Measurements from ENCODE around the gene USH1G. TPM values are rescaled to one million over a fixed set of nuclear protein-coding genes. Genes with fewer than 3 reads are reported as not detected.

The USH1G gene
- polyA plus RNA-seq, 3 donors = not detected

- H3K4me1 ChIP-seq (ENCODE audit: control insufficient read depth in 1 of 2, insufficient read depth in 2 of 2, low read length in 2 of 2) = peaks cover 12 to 17% of the 10 kb centered on the region in 2 donors
- peaks cover 24 to 50% of the 10 kb centered on the region in 2 donors for H3K27me3 ChIP-seq (ENCODE audit: control insufficient read depth in 2 of 2, insufficient read depth in 2 of 2, low read length in 2 of 2)
- H3K36me3 ChIP-seq (replicated peaks in 1 of 2; ENCODE audit: control insufficient read depth in 1 of 2, insufficient read depth in 2 of 2, low read length in 2 of 2) = no peaks in the 10 kb centered on the region
- H3K9me3 ChIP-seq (replicated peaks in 1 of 2; ENCODE audit: control insufficient read depth in 1 of 2, insufficient read depth in 1 of 2, low read length in 2 of 2) = peaks cover 0 to 6% of the 10 kb centered on the region in 2 donors
- 29% methylated on average over 9 of the region's 9 CpGs for WGBS (ENCODE audit: insufficient coverage)
- no peak overlapping the region for H3K9ac ChIP-seq (ENCODE audit: insufficient read depth, low read length, poor library complexity, severe bottlenecking)
- peaks cover 0 to 13% (median 5%) of the 10 kb centered on the region in 7 donors for H3K9me3 Mint-ChIP-seq
- intact Hi-C loops (cut with micrococcal nuclease) = no loop called here
- TF ChIP-seq, protein P1, sequence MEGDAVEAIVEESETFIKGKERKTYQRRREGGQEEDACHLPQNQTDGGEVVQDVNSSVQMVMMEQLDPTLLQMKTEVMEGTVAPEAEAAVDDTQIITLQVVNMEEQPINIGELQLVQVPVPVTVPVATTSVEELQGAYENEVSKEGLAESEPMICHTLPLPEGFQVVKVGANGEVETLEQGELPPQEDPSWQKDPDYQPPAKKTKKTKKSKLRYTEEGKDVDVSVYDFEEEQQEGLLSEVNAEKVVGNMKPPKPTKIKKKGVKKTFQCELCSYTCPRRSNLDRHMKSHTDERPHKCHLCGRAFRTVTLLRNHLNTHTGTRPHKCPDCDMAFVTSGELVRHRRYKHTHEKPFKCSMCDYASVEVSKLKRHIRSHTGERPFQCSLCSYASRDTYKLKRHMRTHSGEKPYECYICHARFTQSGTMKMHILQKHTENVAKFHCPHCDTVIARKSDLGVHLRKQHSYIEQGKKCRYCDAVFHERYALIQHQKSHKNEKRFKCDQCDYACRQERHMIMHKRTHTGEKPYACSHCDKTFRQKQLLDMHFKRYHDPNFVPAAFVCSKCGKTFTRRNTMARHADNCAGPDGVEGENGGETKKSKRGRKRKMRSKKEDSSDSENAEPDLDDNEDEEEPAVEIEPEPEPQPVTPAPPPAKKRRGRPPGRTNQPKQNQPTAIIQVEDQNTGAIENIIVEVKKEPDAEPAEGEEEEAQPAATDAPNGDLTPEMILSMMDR (IDR thresholded peaks at IDR 0.05) = no peak
- no peaks in the 10 kb centered on the region for H4K20me1 ChIP-seq (ENCODE audit: insufficient read depth, low read length)
- H3K79me2 ChIP-seq (ENCODE audit: insufficient read depth, low read length) = no peaks in the 10 kb centered on the region
- peak overlapping the region; percentile 78 for H3K4me2 ChIP-seq (replicated peaks; ENCODE audit: extremely low read depth, low read length, poor library complexity, severe bottlenecking)
- H3K4me1 Mint-ChIP-seq = peaks cover 9% of the 10 kb centered on the region
- H3K27ac ChIP-seq (ENCODE audit: low read depth in 1 of 2, low read length in 2 of 2) = no peak overlapping the region
- H2AFZ ChIP-seq (ENCODE audit: insufficient read depth, low read depth, low read length, poor library complexity, severe bottlenecking) = no peak overlapping the region
- DNase-seq = no peak
- H3K36me3 Mint-ChIP-seq = peaks cover 0 to 6% of the 10 kb centered on the region in 2 donors
- peak overlapping the region in 1 of 2 donors; percentile 71 for H3K4me3 Mint-ChIP-seq
- peak overlapping the region in 1 of 3 experiments; percentile 69 for H3K4me3 ChIP-seq (replicated peaks in 1 of 3; ENCODE audit: low read depth in 2 of 3, low read length in 3 of 3)
- no peak overlapping the region for H3K27ac Mint-ChIP-seq
- peaks cover 53 to 71% (median 63%) of the 10 kb centered on the region in 3 donors for H3K27me3 Mint-ChIP-seq (ENCODE audit: low read depth in 3 of 3)
These were observed 48.7 kb upstream of the USH1G start for GRCh38 chr17:74971842-74972106.

DNA sequence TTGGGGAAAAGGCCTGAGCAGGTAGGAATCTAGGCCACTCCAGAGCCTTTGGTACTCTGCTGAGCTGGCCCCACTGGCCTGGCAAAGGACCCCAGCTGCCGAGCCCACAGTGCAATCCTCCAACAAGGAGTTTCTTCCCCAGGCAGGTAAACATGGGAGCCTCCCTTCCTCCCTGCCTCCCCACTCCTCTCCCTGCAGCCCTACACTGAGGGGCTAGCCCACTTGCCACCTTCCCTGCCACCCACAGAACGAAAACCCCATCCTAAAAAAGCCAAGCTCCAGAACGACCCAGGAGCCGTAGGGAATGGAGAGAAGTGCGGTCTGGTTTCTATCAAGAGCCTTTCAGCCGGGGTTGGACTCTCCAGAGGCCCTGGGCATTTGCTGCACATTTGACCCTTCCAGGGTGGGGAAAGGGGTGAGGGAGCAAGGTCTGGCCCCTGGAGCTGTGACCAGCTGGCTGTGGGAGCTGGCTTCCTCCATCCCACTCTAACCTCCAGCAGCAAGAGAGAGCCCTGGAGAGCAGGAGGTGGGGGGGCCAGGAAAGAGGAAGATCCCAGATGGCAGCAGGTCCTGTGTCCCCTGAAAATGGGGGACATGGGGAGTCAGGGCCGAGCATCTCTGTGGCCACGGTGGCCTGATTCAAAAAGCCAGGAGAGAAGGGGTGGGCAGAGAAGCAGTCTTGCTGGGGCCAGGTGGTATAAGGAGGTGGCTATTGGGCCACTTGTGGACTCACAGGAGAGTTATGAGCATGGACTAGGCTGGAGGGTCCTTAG is 48.2 kb upstream of the USH1G start:
- Histone ChIP-seq H3K9me3 (replicated peaks in 1 of 2; ENCODE audit: control insufficient read depth in 1 of 2, insufficient read depth in 1 of 2, low read length in 2 of 2) (peaks cover 0 to 6% of the 10 kb centered on the region in 2 donors), H4K20me1 (ENCODE audit: insufficient read depth, low read length) (no peaks in the 10 kb centered on the region), H3K27me3 (ENCODE audit: control insufficient read depth in 2 of 2, insufficient read depth in 2 of 2, low read length in 2 of 2) (peaks cover 24 to 50% of the 10 kb centered on the region in 2 donors), H3K79me2 (ENCODE audit: insufficient read depth, low read length) (no peaks in the 10 kb centered on the region), H3K4me2 (replicated peaks; ENCODE audit: extremely low read depth, low read length, poor library complexity, severe bottlenecking) (no peak overlapping the region), H2AFZ (ENCODE audit: insufficient read depth, low read depth, low read length, poor library complexity, severe bottlenecking) (no peak overlapping the region), H3K9ac (ENCODE audit: insufficient read depth, low read length, poor library complexity, severe bottlenecking) (no peak overlapping the region), H3K4me3 (replicated peaks in 1 of 3; ENCODE audit: low read depth in 2 of 3, low read length in 3 of 3) (no peak overlapping the region), H3K27ac (ENCODE audit: low read depth in 1 of 2, low read length in 2 of 2) (no peak overlapping the region), H3K4me1 (ENCODE audit: control insufficient read depth in 1 of 2, insufficient read depth in 2 of 2, low read length in 2 of 2) (peaks cover 12 to 17% of the 10 kb centered on the region in 2 donors), H3K36me3 (replicated peaks in 1 of 2; ENCODE audit: control insufficient read depth in 1 of 2, insufficient read depth in 2 of 2, low read length in 2 of 2) (no peaks in the 10 kb centered on the region)
- WGBS (ENCODE audit: insufficient coverage) = 91% methylated on average over 3 of the region's 8 CpGs
- DNase-seq = no peak
- H3K9me3 Mint-ChIP-seq = peaks cover 0 to 13% (median 5%) of the 10 kb centered on the region in 7 donors
- intact Hi-C loops (cut with micrococcal nuclease) = no loop called here
- H3K27ac Mint-ChIP-seq = peak overlapping the region in 1 of 7 donors; percentile 63
- H3K4me1 Mint-ChIP-seq = peaks cover 9% of the 10 kb centered on the region
- TF ChIP-seq, protein P1 (IDR thresholded peaks at IDR 0.05) = no peak
- peaks cover 0 to 6% of the 10 kb centered on the region in 2 donors for H3K36me3 Mint-ChIP-seq
- H3K27me3 Mint-ChIP-seq (ENCODE audit: low read depth in 3 of 3) = peaks cover 51 to 71% (median 62%) of the 10 kb centered on the region in 3 donors
- H3K4me3 Mint-ChIP-seq = peak overlapping the region in 1 of 2 donors; percentile 71
